ENCODE measurements around the gene ZC3H6. TPM values are rescaled to one million over a fixed set of nuclear protein-coding genes. Genes with fewer than 3 reads are reported as not detected.

Gene ZC3H6
- total RNA-seq, 3 donors from 2014 or later = 8.8 to 20.3 (median 10.9) TPM

GRCh38 chr2:112317303-112318158 is 42.1 kb downstream of the ZC3H6 start:
- Histone ChIP-seq H3K4me3 (no peak overlapping the region), H3K9me3 (no peaks in the 10 kb centered on the region), H3K4me1 (ENCODE audit: low read depth) (no peaks in the 10 kb centered on the region), H3K36me3 (ENCODE audit: low read depth) (no peaks in the 10 kb centered on the region)
- intact Hi-C loops (cut with DNase I, micrococcal nuclease) = no loop called here
- no peak for DNase-seq
- ATAC-seq = no peak
- no peak for TF ChIP-seq CTCF (IDR thresholded peaks at IDR 0.05)

GRCh38 chr2:112318515-112318914 is 43.1 kb downstream of the ZC3H6 start:
- no peak for DNase-seq
- Histone ChIP-seq H3K36me3 (ENCODE audit: low read depth) (no peaks in the 10 kb centered on the region), H3K9me3 (no peaks in the 10 kb centered on the region), H3K4me3 (no peak overlapping the region), H3K4me1 (ENCODE audit: low read depth) (no peaks in the 10 kb centered on the region)
- intact Hi-C loops (cut with DNase I, micrococcal nuclease) = no loop called here
- ATAC-seq = no peak
- TF ChIP-seq CTCF (IDR thresholded peaks at IDR 0.05) = no peak

GRCh38 chr2:112321375-112322320 is 46.3 kb downstream of the ZC3H6 start:
- no peak for DNase-seq
- Histone ChIP-seq H3K9me3 (no peaks in the 10 kb centered on the region), H3K36me3 (ENCODE audit: low read depth) (no peaks in the 10 kb centered on the region), H3K4me1 (ENCODE audit: low read depth) (no peaks in the 10 kb centered on the region), H3K4me3 (no peak overlapping the region)
- ATAC-seq = no peak
- no peak for TF ChIP-seq CTCF (IDR thresholded peaks at IDR 0.05)
- intact Hi-C loops (cut with DNase I, micrococcal nuclease) = no loop called here

- Histone ChIP-seq H3K36me3 (ENCODE audit: low read depth) (no peaks in the 10 kb centered on the region), H3K4me1 (ENCODE audit: low read depth) (no peaks in the 10 kb centered on the region), H3K4me3 (no peak overlapping the region), H3K9me3 (no peaks in the 10 kb centered on the region)
- DNase-seq = no peak
- no peak for ATAC-seq
- TF ChIP-seq CTCF (IDR thresholded peaks at IDR 0.05) = no peak
- intact Hi-C loops (cut with DNase I, micrococcal nuclease) = no loop called here
These were observed 47.5 kb downstream of the ZC3H6 start for GRCh38 chr2:112322919-112323318.

GRCh38 chr2:112332123-112332696 is 56.8 kb downstream of the ZC3H6 start:
- intact Hi-C loops (cut with DNase I, micrococcal nuclease) = no loop called here

More at GRCh38 chr2:112332123-112332696, 56.8 kb downstream of the ZC3H6 start:
- Histone ChIP-seq H3K4me1 (ENCODE audit: low read depth) (no peaks in the 10 kb centered on the region), H3K4me3 (no peak overlapping the region), H3K36me3 (ENCODE audit: low read depth) (no peaks in the 10 kb centered on the region), H3K9me3 (no peaks in the 10 kb centered on the region)
- TF ChIP-seq CTCF (IDR thresholded peaks at IDR 0.05) = no peak
- ATAC-seq = no peak
- DNase-seq = no peak

Data from mucosa of descending colon (tissue), 3 donors.